Heart left ventricle (tissue), 13 donors: ENCODE data around the gene SLC7A14.

Experiments used
- CTCF ChIP-seq, 12 donors: fragments of 200-600 bp; sonication (generic) in 4 of 12; IDR thresholded peaks; one replicate each; pipeline versions ENCODE4 v1.5.0 to v1.8.0; 2018 to 2022; ENCODE audit warnings: antibody characterized with exemption in 12 of 12, mild to moderate bottlenecking in 5 of 12
- POLR2A ChIP-seq, 2 donors: fragments of 450-650 bp; IDR thresholded peaks; one replicate each; pipeline ENCODE4 v1.6.1; 2017; ENCODE audit warnings: antibody characterized with exemption in 2 of 2, mild to moderate bottlenecking in 2 of 2, moderate library complexity in 2 of 2
- donor health status: ischemic (EF 13 %, LVEDD 7.1; RV severe dilation, severe dysfunction).
- donor health status: DM: no; HTN: yes; CAD: no.
- donor health status: DM: no; HTN: no; CAD: no.
- donor health status: ischemic (EF 25% LVEDD 6.9; RV normal size, moderate dysfunction).
- donor health status: ischemic (EF 25% LVEDD 5.7; RV mildly dilated, moderate dysfunction).
- donor health status: ischemic (EF 35%, LVEDD 5.7; RV mildly dilated, moderate dysfunction).
- donor health status: nonischemic (EF 11% LVEDD 7.7; RV severe dilation, severe dysfunction).
- donor health status: DM: yes; HTN: yes; CAD: no.
- donor health status: PGD.
- donor health status: ischemic (EF 29% LVEDD 5.4; RV normal size, mild dysfunction).
- donor health status: nonischemic (EF 23%, LVEDD 6.1; RV moderate dilation, normal function).

GRCh38 chr3:170431054-170431453, 154.8 kb downstream of the SLC7A14 start:
- TF ChIP-seq POLR2A (IDR thresholded peaks at IDR 0.05) (no peak), CTCF (IDR thresholded peaks at IDR 0.05) (no peak)
